ENCODE measurements around the gene SLC16A10. TPM values are rescaled to one million over a fixed set of nuclear protein-coding genes. Genes with fewer than 3 reads are reported as not detected.
"Not testable (repeated sequence)": the region's sequence is repeated elsewhere in the genome, so short reads cannot be mapped to it uniquely, and the experiment has no call there.

Gene SLC16A10
- total RNA-seq, 2 experiments from 2014 or later = 6.2 to 7.0 TPM

GRCh38 chr6:111252726-111253125, 165.4 kb downstream of the SLC16A10 start:
- intact Hi-C loops (cut with DNase I, micrococcal nuclease) = loop anchor here in 1 of 2 experiments (10.0 kb wide), 1 partner anchor 392 kb away; no protein-coding TSS in a partner anchor
- Mint-ChIP-seq H3K27ac (no peak overlapping the region), H3K9me3 (ENCODE audit: low read depth) (no peaks in the 10 kb centered on the region), H3K27me3 (peaks cover 2% of the 10 kb centered on the region), H3K36me3 (ENCODE audit: low read depth) (no peaks in the 10 kb centered on the region), H3K4me3 (no peak overlapping the region), H3K4me1 (no peaks in the 10 kb centered on the region)
- POLR2A ChIA-PET = no interaction called here
- ATAC-seq (no peak), DNase-seq (no peak)
- CTCF ChIA-PET = interaction anchor here (0.6 to 1.6 kb wide), 4 partner anchors 15 to 242 kb away, joined by 3 to 4 read pairs (median 4); no protein-coding TSS in a partner anchor

DNA sequence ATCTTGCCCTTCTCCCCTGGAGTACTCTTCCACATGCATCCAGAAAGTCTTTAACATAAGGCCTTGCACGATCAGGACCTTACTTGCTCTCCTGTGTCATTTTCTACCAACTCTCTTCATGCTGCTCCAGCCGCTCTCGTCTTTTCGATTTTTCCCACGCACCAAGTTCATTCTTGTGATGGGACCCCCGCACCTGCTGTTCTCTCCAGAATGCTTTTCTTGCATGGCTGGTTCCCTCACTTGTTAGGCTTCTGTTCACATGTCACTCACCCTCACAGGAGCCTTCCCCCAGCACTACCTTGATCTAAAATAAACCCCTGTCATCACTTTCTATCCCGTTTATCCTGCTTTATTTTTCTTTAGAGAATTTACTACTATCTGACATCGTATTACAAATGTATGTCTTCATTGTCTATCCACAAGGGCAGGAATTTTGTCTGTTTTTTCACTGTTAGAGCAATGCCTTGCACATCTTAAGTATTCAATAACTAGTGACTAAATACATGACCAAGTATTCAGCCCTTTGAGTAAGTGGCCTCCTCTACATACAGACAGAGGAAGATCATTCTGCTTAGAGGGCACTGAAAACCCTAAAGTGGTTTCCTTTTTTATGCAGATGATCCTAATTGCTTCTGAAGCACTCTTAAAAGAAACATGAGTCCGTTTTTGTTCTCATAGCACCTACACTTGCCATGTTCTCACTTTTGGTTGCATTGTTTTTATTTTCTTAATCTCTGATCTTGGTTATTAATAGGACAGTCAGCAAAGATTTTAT, 166.9 kb downstream of the SLC16A10 start:
- Mint-ChIP-seq H3K27me3 (peaks cover 2% of the 10 kb centered on the region), H3K27ac (no peak overlapping the region), H3K36me3 (ENCODE audit: low read depth) (no peaks in the 10 kb centered on the region), H3K4me3 (no peak overlapping the region), H3K4me1 (peaks cover 4% of the 10 kb centered on the region), H3K9me3 (ENCODE audit: low read depth) (no peaks in the 10 kb centered on the region)
- CTCF ChIA-PET = no interaction called here
- POLR2A ChIA-PET = no interaction called here
- ATAC-seq (no peak), DNase-seq (no peak)
- intact Hi-C loops (cut with DNase I, micrococcal nuclease) = loop anchor here in 1 of 2 experiments (10.0 kb wide), 1 partner anchor 391 kb away; no protein-coding TSS in a partner anchor

DNA sequence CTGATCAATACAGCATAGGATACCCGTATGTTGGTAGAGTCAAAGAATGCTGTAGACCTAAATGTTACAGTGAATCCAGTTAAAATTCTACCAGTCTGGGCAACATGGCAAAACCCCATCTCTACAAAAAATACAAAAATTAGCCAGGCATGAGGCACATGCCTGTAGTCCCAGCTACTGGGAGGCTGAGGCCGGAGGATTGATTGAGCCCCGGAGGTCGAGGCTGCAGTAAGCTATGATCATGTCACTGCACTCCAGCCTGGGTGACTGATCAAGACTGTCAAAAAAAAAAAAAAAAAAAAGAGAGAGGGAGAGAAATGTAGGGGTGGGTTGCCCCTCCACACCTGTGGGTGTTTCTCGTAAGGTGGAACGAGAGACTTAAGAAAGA, 167.5 kb downstream of the SLC16A10 start:
- CTCF ChIA-PET = no interaction called here
- POLR2A ChIA-PET = no interaction called here
- H3K4me1 Mint-ChIP-seq = peaks cover 4% of the 10 kb centered on the region
- no peak overlapping the region for H3K27ac Mint-ChIP-seq
- DNase-seq (no peak), ATAC-seq (no peak)
- H3K27me3 Mint-ChIP-seq = peaks cover 2% of the 10 kb centered on the region
- no peak overlapping the region for H3K4me3 Mint-ChIP-seq
- no peaks in the 10 kb centered on the region for H3K36me3 Mint-ChIP-seq (ENCODE audit: low read depth)
- intact Hi-C loops (cut with DNase I, micrococcal nuclease) = loop anchor here in 1 of 2 experiments (10.0 kb wide), 1 partner anchor 390 kb away; no protein-coding TSS in a partner anchor
- H3K9me3 Mint-ChIP-seq (ENCODE audit: low read depth) = no peaks in the 10 kb centered on the region

DNA sequence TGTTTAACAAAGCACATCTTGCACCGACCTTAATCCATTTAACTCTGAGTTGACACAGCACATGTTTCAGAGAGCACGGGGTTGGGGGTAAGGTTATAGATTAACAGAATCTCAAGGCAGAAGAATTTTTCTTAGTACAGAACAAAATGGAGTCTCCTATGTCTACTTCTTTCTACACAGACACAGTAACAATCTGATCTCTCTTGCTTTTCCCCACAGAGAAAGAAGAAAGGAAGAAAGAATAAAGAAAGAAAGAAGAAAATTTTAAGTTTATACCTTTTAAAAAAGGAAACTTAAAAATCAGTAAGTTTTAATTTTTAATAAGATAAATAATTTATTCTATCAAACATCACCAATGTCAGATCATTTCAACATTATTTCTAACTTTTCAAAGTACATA, 168.5 kb downstream of the SLC16A10 start:
- H3K27ac Mint-ChIP-seq; H3K27me3 Mint-ChIP-seq; H3K36me3 Mint-ChIP-seq (ENCODE audit: low read depth); DNase-seq; ATAC-seq; H3K4me3 Mint-ChIP-seq; H3K9me3 Mint-ChIP-seq (ENCODE audit: low read depth): not testable (repeated sequence)
- ChIA-PET POLR2A (interaction anchor here (0.6 kb wide), 1 partner anchor 91 kb away, joined by 3 read pairs; no protein-coding TSS in a partner anchor), CTCF (interaction anchor here (1.4 kb wide), 1 partner anchor 198 kb away, joined by 6 read pairs; no protein-coding TSS in a partner anchor)
- intact Hi-C loops (cut with DNase I, micrococcal nuclease) = loop anchor here in 1 of 2 experiments (10.0 kb wide), 1 partner anchor 389 kb away; no protein-coding TSS in a partner anchor
- H3K4me1 Mint-ChIP-seq = peaks cover 13% of the 10 kb centered on the region

- ChIA-PET CTCF (interaction anchor here (0.6 to 1.4 kb wide), 5 partner anchors 87 to 788 kb away, joined by 3 to 6 read pairs (median 3); no protein-coding TSS in a partner anchor), POLR2A (interaction anchor here (0.6 kb wide), 1 partner anchor 91 kb away, joined by 3 read pairs; no protein-coding TSS in a partner anchor)
- intact Hi-C loops (cut with DNase I, micrococcal nuclease) = loop anchor here in 1 of 2 experiments (10.0 kb wide), 1 partner anchor 388 kb away; no protein-coding TSS in a partner anchor
- DNase-seq = no peak
- H3K27ac Mint-ChIP-seq = no peak overlapping the region
- H3K36me3 Mint-ChIP-seq (ENCODE audit: low read depth) = no peaks in the 10 kb centered on the region
- ATAC-seq = no peak
- peaks cover 18% of the 10 kb centered on the region for H3K4me1 Mint-ChIP-seq
- no peaks in the 10 kb centered on the region for H3K9me3 Mint-ChIP-seq (ENCODE audit: low read depth)
- peaks cover 2% of the 10 kb centered on the region for H3K27me3 Mint-ChIP-seq
- no peak overlapping the region for H3K4me3 Mint-ChIP-seq
Observed at GRCh38 chr6:111256646-111257045, 169.3 kb downstream of the SLC16A10 start.

- no peak overlapping the region for H3K27ac Mint-ChIP-seq
- H3K36me3 Mint-ChIP-seq (ENCODE audit: low read depth) = peaks cover 4% of the 10 kb centered on the region
- intact Hi-C loops (cut with DNase I, micrococcal nuclease) = loop anchor here (2.0 to 10.0 kb wide), 4 partner anchors 247 to 739 kb away; partner anchors contain the start of gene FYN (in 1 of the 2)
- H3K27me3 Mint-ChIP-seq = peaks cover 2% of the 10 kb centered on the region
- H3K9me3 Mint-ChIP-seq (ENCODE audit: low read depth) = no peaks in the 10 kb centered on the region
- ChIA-PET POLR2A (no interaction called here), CTCF (interaction anchor here (0.9 to 2.3 kb wide), 17 partner anchors 8 to 785 kb away, joined by 3 to 27 read pairs (median 5); partner anchors contain the start of gene REV3L)
- DNase-seq (no peak), ATAC-seq (no peak)
- H3K4me1 Mint-ChIP-seq = peaks cover 23% of the 10 kb centered on the region
- no peak overlapping the region for H3K4me3 Mint-ChIP-seq
Observed at GRCh38 chr6:111258010-111258409, 170.7 kb downstream of the SLC16A10 start.

DNA sequence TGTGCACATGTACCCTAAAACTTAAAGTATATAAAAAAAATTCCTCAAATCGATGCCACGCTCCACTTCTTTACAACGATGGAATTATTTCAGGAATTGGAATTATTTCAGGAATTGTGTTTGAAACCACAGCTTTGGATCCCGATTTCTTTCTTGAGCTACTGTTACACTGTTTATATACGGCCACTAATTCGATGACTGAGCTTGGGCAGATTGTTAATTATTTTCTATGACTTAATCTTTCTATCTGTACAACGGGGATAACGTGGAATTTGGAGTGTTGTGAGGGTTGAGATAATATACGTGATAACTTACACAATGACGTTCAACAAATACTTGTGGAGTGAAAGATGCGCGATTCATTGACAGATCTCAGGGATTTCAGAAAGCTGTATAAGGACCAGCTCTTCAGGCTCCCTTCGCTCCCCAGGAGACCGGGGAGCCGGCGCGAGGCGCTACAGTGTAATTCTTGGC, 171.3 kb downstream of the SLC16A10 start:
- intact Hi-C loops (cut with DNase I, micrococcal nuclease) = loop anchor here (1.0 to 10.0 kb wide), 19 partner anchors 81 to 905 kb away; partner anchors contain the start of genes AMD1 (in 1 of the 2), CDK19 (in 1 of the 2), FYN (in 1 of the 2) and GTF3C6 (in 1 of the 2)
- Mint-ChIP-seq H3K27ac (peak overlapping the region; percentile 56), H3K4me1 (peaks cover 25% of the 10 kb centered on the region), H3K4me3 (peak overlapping the region; percentile 78), H3K27me3 (peaks cover 1% of the 10 kb centered on the region), H3K9me3 (ENCODE audit: low read depth) (no peaks in the 10 kb centered on the region), H3K36me3 (ENCODE audit: low read depth) (peaks cover 5% of the 10 kb centered on the region)
- ChIA-PET POLR2A (interaction anchor here (0.5 to 1.5 kb wide), 9 partner anchors 12 to 758 kb away, joined by 3 to 12 read pairs (median 4); partner anchors contain the start of genes AMD1, REV3L and TRAF3IP2), CTCF (interaction anchor here (0.6 to 2.3 kb wide), 52 partner anchors 8 to 904 kb away, joined by 3 to 27 read pairs (median 4); partner anchors contain the start of genes FAM229B, REV3L, SLC16A10 and TRAF3IP2)
- no peak for ATAC-seq
- no peak for DNase-seq

- peak; percentile 99 for DNase-seq
- CTCF ChIA-PET = interaction anchor here (0.6 to 2.3 kb wide), 58 partner anchors 9 to 904 kb away, joined by 3 to 27 read pairs (median 4); partner anchors contain the start of genes FAM229B, REV3L, SLC16A10 and TRAF3IP2
- H3K4me1 Mint-ChIP-seq = peaks cover 30% of the 10 kb centered on the region
- intact Hi-C loops (cut with DNase I, micrococcal nuclease) = loop anchor here (1.0 to 10.0 kb wide), 19 partner anchors 80 to 904 kb away; partner anchors contain the start of genes AMD1 (in 1 of the 2), CDK19 (in 1 of the 2), FYN (in 1 of the 2) and GTF3C6 (in 1 of the 2)
- H3K36me3 Mint-ChIP-seq (ENCODE audit: low read depth) = peaks cover 10% of the 10 kb centered on the region
- H3K4me3 Mint-ChIP-seq = peak overlapping the region; percentile 78
- POLR2A ChIA-PET = interaction anchor here (0.5 to 1.5 kb wide), 9 partner anchors 11 to 758 kb away, joined by 3 to 12 read pairs (median 4); partner anchors contain the start of genes AMD1, REV3L and TRAF3IP2
- peak overlapping the region; percentile 56 for H3K27ac Mint-ChIP-seq
- peak; percentile 96 for ATAC-seq
- H3K9me3 Mint-ChIP-seq (ENCODE audit: low read depth) = no peaks in the 10 kb centered on the region
- H3K27me3 Mint-ChIP-seq = no peaks in the 10 kb centered on the region
Observed at GRCh38 chr6:111259089-111259831, 172.0 kb downstream of the SLC16A10 start.

- no peaks in the 10 kb centered on the region for H3K27me3 Mint-ChIP-seq
- H3K4me1 Mint-ChIP-seq = peaks cover 30% of the 10 kb centered on the region
- DNase-seq (peak; percentile 8), ATAC-seq (no peak)
- CTCF ChIA-PET = interaction anchor here (0.9 kb wide), 1 partner anchor 116 kb away, joined by 3 read pairs; no protein-coding TSS in a partner anchor
- intact Hi-C loops (cut with DNase I, micrococcal nuclease) = no loop called here
- peak overlapping the region; percentile 78 for H3K4me3 Mint-ChIP-seq
- POLR2A ChIA-PET = no interaction called here
- H3K36me3 Mint-ChIP-seq (ENCODE audit: low read depth) = peaks cover 12% of the 10 kb centered on the region
- no peak overlapping the region for H3K27ac Mint-ChIP-seq
- no peaks in the 10 kb centered on the region for H3K9me3 Mint-ChIP-seq (ENCODE audit: low read depth)
Observed at GRCh38 chr6:111260570-111261298, 173.4 kb downstream of the SLC16A10 start.

DNA sequence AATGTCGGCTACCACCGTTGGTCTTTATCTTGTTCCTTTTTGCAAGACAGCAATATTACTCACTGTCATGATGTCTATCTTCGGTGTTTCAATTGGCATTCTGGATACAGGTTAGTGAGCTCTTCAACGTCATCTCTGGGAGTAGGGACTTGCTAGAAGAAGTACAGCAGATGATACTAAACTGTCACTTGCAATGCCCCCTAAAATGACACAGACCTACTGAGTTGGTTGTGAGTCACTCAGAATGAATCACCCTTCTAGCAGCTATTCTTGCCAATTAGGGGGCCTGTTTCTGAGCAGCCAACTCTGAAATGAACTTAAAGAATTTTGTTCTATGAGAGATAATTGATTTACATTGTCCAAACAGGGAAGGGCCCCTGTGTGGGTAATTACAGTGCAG, 176.5 kb downstream of the SLC16A10 start:
- Mint-ChIP-seq H3K27me3 (no peaks in the 10 kb centered on the region), H3K36me3 (ENCODE audit: low read depth) (peaks cover 37% of the 10 kb centered on the region), H3K4me3 (no peak overlapping the region), H3K9me3 (ENCODE audit: low read depth) (no peaks in the 10 kb centered on the region), H3K4me1 (peaks cover 41% of the 10 kb centered on the region), H3K27ac (no peak overlapping the region)
- DNase-seq = peak; percentile 17
- POLR2A ChIA-PET = no interaction called here
- intact Hi-C loops (cut with DNase I, micrococcal nuclease) = no loop called here
- ATAC-seq = peak; percentile 27
- CTCF ChIA-PET = interaction anchor here (0.6 kb wide), 1 partner anchor 253 kb away, joined by 3 read pairs; no protein-coding TSS in a partner anchor
